ENCODE results near the gene TNIK. TPM values are rescaled to one million over a fixed set of nuclear protein-coding genes. Genes with fewer than 3 reads are reported as not detected.

The TNIK gene
- total RNA-seq, 1 experiment from 2014 or later: 7.0 TPM

DNA sequence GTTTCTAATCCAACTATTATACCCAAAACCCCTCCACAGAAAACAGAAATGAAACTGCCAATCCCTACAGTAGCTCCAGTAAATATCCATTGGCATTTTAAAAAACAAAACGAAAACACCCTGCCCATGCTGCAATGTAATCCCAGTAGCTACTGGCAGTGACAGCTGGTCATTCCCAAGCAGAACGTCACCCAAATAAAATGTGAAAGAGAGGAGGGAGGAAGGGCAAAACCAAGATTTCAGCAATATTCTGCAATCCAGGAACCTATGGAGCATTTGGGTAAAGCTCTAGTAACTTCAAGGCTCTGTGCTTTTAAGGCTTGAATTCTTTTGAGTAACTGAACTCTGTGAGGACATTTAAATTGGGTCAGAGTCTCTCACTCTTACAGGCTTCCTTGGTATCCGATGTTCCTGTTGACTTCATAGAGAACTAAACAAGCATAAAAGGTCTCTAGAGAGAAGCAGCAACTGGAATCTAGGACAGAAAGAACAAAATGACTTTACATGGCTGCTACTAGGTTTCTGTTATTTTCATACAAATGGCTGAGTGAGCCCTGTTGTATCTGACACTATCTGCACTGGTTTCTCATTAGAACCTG is 136.2 kb downstream of the TNIK start:
- H3K9ac ChIP-seq (ENCODE audit: low read length): no peak overlapping the region
- H3K9me2 ChIP-seq (replicated peaks; ENCODE audit: low read length): no peaks in the 10 kb centered on the region; the same call in 1 of the 2 replicates
- no peak overlapping the region for H3K4me3 ChIP-seq (ENCODE audit: low read length)
- no TSS peak for BruUV-seq (replicated peaks)
- no peaks in the 10 kb centered on the region for H3K4me1 ChIP-seq (ENCODE audit: insufficient read depth, low read length)
- intact Hi-C loops (cut with micrococcal nuclease): no loop called here
- H3F3A ChIP-seq (ENCODE audit: low read length, unreplicated experiment): no peaks in the 10 kb centered on the region
- H3K4me2 ChIP-seq (ENCODE audit: low read length): no peak overlapping the region
- H3K27me3 ChIP-seq (ENCODE audit: low read length): no peaks in the 10 kb centered on the region
- no peak for ATAC-seq
- no peak overlapping the region for H3K27ac ChIP-seq (ENCODE audit: low read length)
- ChIA-PET POLR2A (ENCODE audit: unreplicated experiment) (no interaction called here), CTCF (no interaction called here)
- DNase-seq: no peak
- no peaks in the 10 kb centered on the region for H3K79me2 ChIP-seq (ENCODE audit: low read length)
- H4K20me1 ChIP-seq (ENCODE audit: low read length): no peaks in the 10 kb centered on the region
- H3K9me3 ChIP-seq (ENCODE audit: low read length): no peaks in the 10 kb centered on the region
- no peaks in the 10 kb centered on the region for H3K36me3 ChIP-seq (ENCODE audit: low read depth, low read length)
- no peak overlapping the region for H2AFZ ChIP-seq (ENCODE audit: low read length)
- TF ChIP-seq, protein P1, sequence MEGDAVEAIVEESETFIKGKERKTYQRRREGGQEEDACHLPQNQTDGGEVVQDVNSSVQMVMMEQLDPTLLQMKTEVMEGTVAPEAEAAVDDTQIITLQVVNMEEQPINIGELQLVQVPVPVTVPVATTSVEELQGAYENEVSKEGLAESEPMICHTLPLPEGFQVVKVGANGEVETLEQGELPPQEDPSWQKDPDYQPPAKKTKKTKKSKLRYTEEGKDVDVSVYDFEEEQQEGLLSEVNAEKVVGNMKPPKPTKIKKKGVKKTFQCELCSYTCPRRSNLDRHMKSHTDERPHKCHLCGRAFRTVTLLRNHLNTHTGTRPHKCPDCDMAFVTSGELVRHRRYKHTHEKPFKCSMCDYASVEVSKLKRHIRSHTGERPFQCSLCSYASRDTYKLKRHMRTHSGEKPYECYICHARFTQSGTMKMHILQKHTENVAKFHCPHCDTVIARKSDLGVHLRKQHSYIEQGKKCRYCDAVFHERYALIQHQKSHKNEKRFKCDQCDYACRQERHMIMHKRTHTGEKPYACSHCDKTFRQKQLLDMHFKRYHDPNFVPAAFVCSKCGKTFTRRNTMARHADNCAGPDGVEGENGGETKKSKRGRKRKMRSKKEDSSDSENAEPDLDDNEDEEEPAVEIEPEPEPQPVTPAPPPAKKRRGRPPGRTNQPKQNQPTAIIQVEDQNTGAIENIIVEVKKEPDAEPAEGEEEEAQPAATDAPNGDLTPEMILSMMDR (conservative IDR thresholded peaks at IDR 0.05; ENCODE audit: low read depth, low read length): no peak
- TF ChIP-seq EZH2 (IDR thresholded peaks at IDR 0.05; ENCODE audit: low read length, unreplicated experiment): no peak
- TF ChIP-seq EZH2phosphoT487 (IDR thresholded peaks at IDR 0.05; ENCODE audit: borderline replicate concordance, low read length): no peak

DNA sequence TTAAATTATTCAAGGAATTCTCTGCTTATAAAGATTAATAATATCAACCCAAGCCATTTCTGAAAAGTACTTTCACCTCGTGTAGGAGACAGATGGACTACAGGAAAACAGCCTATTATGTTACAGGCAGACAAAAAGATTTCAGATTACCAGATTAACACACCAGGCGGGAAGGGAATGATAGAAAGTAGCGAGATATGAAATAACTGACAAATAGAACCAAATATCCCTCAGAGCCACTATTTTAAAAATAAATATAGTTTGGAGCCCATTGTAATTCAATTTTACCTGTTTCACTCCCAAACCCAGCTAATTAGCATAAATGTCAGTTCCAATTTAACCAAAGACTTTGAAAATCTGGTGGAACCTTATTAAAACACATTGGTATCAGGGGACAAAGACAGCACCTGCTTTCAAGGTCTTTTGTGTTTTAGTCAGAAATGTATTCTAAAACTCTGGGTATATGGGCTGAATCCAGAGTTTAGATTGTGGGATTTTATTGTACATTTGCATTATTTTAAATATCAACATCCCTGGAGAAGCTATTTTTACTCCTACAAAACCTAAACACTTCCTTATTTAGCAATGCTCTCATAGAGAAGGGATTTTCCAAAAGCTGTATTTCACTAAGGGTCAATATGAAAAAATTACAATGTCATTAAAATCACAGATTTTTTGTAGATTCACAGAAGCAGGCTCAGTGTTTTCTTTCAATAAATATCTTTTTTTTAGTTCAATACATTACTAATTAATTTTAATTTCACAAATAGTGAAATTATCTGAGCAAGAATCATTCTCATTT is 138.4 kb downstream of the TNIK start:
- POLR2A ChIA-PET (ENCODE audit: unreplicated experiment): no interaction called here
- intact Hi-C loops (cut with micrococcal nuclease): no loop called here
- H3K4me3 ChIP-seq (ENCODE audit: low read length): no peak overlapping the region
- H2AFZ ChIP-seq (ENCODE audit: low read length): no peak overlapping the region
- H3K9me2 ChIP-seq (replicated peaks; ENCODE audit: low read length): no peaks in the 10 kb centered on the region; the same call in 1 of the 2 replicates
- no peaks in the 10 kb centered on the region for H4K20me1 ChIP-seq (ENCODE audit: low read length)
- H3F3A ChIP-seq (ENCODE audit: low read length, unreplicated experiment): no peaks in the 10 kb centered on the region
- H3K36me3 ChIP-seq (ENCODE audit: low read depth, low read length): no peaks in the 10 kb centered on the region
- no peaks in the 10 kb centered on the region for H3K4me1 ChIP-seq (ENCODE audit: insufficient read depth, low read length)
- CTCF ChIA-PET: no interaction called here
- no peak overlapping the region for H3K4me2 ChIP-seq (ENCODE audit: low read length)
- no peaks in the 10 kb centered on the region for H3K9me3 ChIP-seq (ENCODE audit: low read length)
- BruUV-seq (replicated peaks): no TSS peak
- no peak overlapping the region for H3K27ac ChIP-seq (ENCODE audit: low read length)
- no peaks in the 10 kb centered on the region for H3K27me3 ChIP-seq (ENCODE audit: low read length)
- TF ChIP-seq EZH2phosphoT487 (IDR thresholded peaks at IDR 0.05; ENCODE audit: borderline replicate concordance, low read length): no peak
- TF ChIP-seq, protein P1 (conservative IDR thresholded peaks at IDR 0.05; ENCODE audit: low read depth, low read length): no peak
- no peak for TF ChIP-seq EZH2 (IDR thresholded peaks at IDR 0.05; ENCODE audit: low read length, unreplicated experiment)
- DNase-seq: no peak
- no peak for ATAC-seq
- no peaks in the 10 kb centered on the region for H3K79me2 ChIP-seq (ENCODE audit: low read length)
- no peak overlapping the region for H3K9ac ChIP-seq (ENCODE audit: low read length)
